WI38 (cell line): Measurements from ENCODE around the gene IQGAP2.

Experiments
- H3K4me3 ChIP-seq: 2 replicates; pipeline ENCODE4 v1.5.1; 2011; ENCODE audit warnings: low read depth, mild to moderate bottlenecking, control low read depth, low read length
- CTCF ChIP-seq: IDR thresholded peaks from 2 replicates; pipeline ENCODE4 v1.5.1; 2012; ENCODE audit warnings: low read depth, mild to moderate bottlenecking, control low read depth, low read length

The IQGAP2 gene

DNA sequence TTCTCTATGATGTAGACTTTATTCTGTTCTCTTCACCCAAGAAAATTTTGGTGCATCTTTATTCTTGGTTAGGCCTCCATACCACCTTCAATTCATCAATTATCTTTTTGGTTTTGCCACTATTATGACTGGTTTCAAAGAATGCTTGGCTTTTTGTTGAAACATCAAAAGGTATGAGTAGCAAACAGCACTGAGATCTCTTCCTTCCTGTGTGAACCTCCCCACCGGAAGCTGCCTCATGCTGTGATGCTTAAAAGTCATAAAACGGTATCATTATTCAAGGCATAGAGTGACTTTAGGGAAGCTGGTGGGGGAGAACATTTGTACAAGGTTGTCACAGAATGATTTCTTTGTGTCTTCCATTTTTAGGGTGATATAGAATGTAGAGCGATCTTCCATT, 70.6 kb downstream of the IQGAP2 start:
- H3K4me3 ChIP-seq, result no peak overlapping the region

GRCh38 chr5:76474377-76474776, 71.3 kb downstream of the IQGAP2 start:
- H3K4me3 ChIP-seq, result no peak overlapping the region
- TF ChIP-seq CTCF, result no peak

More for the DNA sequence above, 70.6 kb downstream of the IQGAP2 start:
- TF ChIP-seq CTCF, result no peak

DNA sequence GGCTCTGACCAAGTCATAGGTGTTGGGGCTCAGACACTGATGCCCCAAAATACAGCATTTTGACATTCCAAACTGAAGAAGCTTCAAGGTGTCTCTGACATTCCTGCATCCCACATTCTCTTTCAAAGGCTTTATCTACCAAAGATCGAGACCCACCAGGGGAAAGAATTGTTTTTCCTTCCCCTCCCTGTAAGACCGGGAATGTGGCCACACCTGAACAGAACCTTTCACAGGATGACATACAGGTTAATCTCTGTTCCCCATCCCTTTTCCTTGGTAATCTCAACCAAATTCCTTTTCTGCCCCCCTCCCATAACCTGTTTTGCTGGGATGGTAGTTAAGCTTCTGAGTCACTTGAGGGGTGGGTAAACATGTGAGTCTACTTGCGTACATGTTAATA, 72.3 kb downstream of the IQGAP2 start:
- no peak for TF ChIP-seq CTCF

DNA sequence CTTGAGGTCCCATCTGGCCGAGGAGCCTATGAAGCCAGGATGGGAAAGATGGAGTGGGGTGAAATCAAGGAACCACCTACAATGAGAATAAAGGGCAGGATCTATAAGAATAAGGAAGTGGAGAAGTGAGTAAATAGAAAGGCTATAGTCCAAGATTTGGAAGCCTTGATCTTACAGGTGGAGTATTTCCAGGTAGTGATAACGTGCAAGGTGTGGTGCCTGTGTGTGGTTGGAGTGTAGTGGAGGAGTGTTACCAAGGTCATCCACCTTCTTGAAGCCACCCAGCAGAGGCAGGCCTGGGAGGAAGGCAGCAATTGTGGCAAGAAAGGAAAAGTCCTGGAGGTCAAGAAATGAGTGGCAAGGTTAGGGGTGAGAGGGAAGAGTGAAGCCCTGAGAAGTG, 72.9 kb downstream of the IQGAP2 start:
- H3K4me3 ChIP-seq, result no peak overlapping the region
- TF ChIP-seq CTCF, result no peak

More for the DNA sequence above, 72.3 kb downstream of the IQGAP2 start:
- no peak overlapping the region for H3K4me3 ChIP-seq

- TF ChIP-seq CTCF, result no peak
Measured at GRCh38 chr5:76476474-76477038, 73.5 kb downstream of the IQGAP2 start.

GRCh38 chr5:76477061-76477460, 74.0 kb downstream of the IQGAP2 start:
- TF ChIP-seq CTCF, result no peak

More at GRCh38 chr5:76476474-76477038, 73.5 kb downstream of the IQGAP2 start:
- H3K4me3 ChIP-seq, result no peak overlapping the region

DNA sequence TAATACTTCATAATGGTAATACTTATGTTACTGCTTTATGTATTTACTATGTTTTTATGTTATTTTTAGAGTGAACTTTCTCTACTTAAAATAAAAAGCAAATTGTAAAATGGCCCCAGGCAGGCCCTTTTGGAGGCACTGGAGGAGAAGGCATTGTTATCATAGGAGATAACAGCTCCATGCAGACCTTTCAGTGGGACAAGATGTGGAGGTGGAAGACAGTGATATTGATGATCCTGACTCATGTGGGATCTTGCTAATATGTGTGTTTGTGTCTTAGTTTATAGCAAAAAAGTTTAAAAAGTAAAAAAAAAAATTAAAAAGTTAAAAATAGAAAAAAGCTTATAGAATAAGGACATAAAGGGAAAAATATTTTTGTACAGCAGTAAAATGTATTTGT, 74.5 kb downstream of the IQGAP2 start:
- no peak for TF ChIP-seq CTCF
- no peak overlapping the region for H3K4me3 ChIP-seq

More at GRCh38 chr5:76477061-76477460, 74.0 kb downstream of the IQGAP2 start:
- H3K4me3 ChIP-seq, result no peak overlapping the region
